Central memory CD8-positive, alpha-beta T cell (primary cell): ENCODE measurements around the gene PANX3.

Experiments used
- ATAC-seq: fragments of 150-1000 bp; cut with Tn5 transposase; replicated peaks from 2 replicates; pipeline ENCODE4 v1.10.0; 2022; ENCODE audit warnings: mild to moderate bottlenecking, moderate FRiP score, moderate number of reproducible peaks; ENCODE audit not compliant: poor library complexity, severe bottlenecking; ENCODE audit errors: extremely low read depth
- DNase-seq, 2 donors: peaks; one replicate each; pipeline ENCODE4 v3.0.0; 2021; ENCODE audit warnings: low spot score in 2 of 2
- H3K27ac Mint-ChIP-seq: one replicate; pipeline ENCODE4 v1.8.0; 2022; ENCODE audit warnings: low read depth, mild to moderate bottlenecking, moderate library complexity, mixed read lengths
- H3K27me3 Mint-ChIP-seq: one replicate; pipeline ENCODE4 v1.8.0; 2022; ENCODE audit warnings: mixed read lengths
- H3K36me3 Mint-ChIP-seq: one replicate; pipeline ENCODE4 v1.8.0; 2022; ENCODE audit warnings: mild to moderate bottlenecking, moderate library complexity, mixed read lengths; ENCODE audit not compliant: insufficient read depth
- H3K4me1 Mint-ChIP-seq: one replicate; pipeline ENCODE4 v1.8.0; 2022; ENCODE audit warnings: mixed read lengths
- H3K4me3 Mint-ChIP-seq: one replicate; pipeline ENCODE4 v1.8.0; 2022; ENCODE audit warnings: mild to moderate bottlenecking, moderate library complexity, mixed read lengths
- H3K9me3 Mint-ChIP-seq: one replicate; pipeline ENCODE4 v1.8.0; 2022; ENCODE audit warnings: mixed read lengths

PANX3 gene

DNA sequence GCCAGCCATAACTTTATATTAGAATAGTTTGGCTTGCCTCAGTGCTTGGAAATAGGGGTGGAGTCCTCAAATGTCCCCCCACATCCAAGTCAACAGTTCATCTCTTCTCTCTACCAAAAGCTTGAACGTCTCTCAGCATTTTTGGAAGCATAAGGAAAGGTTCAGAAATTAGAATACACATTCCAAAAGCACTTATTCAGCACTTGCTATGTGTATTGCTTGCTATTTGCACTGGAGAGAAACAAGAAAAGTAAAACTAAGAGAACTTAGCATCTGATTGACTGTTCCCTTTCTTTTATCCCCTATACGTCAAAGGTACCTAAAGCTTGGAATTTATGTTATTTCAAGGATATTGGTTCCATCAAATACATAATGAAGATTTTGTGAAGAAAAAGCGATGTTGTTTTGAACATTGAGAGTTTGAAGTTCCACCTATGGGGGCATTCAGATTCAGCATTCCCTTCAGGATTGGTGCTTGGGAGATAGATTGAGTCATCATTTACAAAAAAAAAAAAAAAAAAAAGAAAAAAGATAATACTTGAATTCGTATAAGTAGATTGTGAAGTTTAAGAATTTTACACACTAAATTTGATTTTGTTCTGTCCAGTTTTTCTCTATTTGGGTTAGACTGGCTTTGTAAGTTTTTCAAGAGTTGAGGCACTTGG lies 12.8 kb downstream of the PANX3 start:
- Mint-ChIP-seq H3K9me3 (no peaks in the 10 kb centered on the region), H3K4me1 (peaks cover 43% of the 10 kb centered on the region), H3K27me3 (peaks cover 8% of the 10 kb centered on the region), H3K4me3 (peak overlapping the region; percentile 94), H3K36me3 (peaks cover 24% of the 10 kb centered on the region), H3K27ac (peak overlapping the region; percentile 96)
- ATAC-seq: no peak
- DNase-seq: no peak

DNA sequence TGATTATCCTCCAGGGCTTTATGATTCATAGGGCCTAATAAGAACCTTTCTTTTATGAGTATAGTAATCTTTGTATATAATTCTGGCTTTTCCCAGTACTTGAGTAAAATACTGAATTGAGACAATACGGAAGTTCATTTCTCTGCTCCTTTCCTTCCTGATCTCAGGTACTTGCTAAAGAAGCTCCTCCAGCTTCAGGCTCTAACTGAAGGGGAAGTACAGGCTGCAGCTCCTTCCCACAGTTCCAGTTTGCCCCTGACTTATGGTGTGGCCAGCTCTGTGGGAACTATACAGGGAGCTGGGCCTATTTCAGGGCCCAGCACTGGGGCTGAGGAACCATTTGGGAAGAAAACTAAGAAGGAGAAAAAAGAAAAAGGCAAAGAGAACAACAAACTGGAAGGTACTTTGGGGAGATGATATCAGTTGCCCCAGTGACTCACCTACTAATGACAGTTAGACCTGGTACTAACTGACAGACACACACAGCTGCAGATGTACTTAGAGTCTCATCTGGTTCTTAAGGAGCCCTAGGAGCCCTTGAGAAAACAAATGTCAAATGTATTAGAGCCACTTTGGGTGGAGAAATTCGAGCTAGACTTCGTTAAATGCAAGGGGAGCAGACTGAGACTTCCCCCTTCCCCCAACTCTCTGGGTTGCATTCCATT lies 14.4 kb downstream of the PANX3 start:
- no peaks in the 10 kb centered on the region for H3K9me3 Mint-ChIP-seq
- H3K27ac Mint-ChIP-seq: peak overlapping the region; percentile 5
- H3K36me3 Mint-ChIP-seq: peaks cover 27% of the 10 kb centered on the region
- no peak for ATAC-seq
- H3K27me3 Mint-ChIP-seq: no peaks in the 10 kb centered on the region
- H3K4me1 Mint-ChIP-seq: peaks cover 43% of the 10 kb centered on the region
- DNase-seq: no peak
- no peak overlapping the region for H3K4me3 Mint-ChIP-seq

DNA sequence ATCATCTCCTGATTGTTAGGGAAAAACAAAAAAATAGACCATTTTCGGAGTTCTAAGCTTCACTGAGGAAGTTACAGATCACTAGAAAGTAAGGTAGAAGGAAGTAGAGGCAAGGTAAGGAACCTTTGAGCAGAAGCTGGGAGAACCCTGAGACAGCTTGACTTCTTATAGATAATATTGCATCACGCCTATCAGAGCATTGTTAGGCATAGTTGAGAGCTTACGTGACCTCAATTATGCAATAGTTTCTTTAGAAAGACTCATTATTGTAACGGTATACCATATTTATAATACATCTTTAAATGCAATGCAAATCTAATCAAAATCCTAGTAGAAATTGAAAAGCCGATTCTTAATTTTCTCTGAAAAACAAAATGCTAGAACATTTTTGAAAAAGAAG lies 16.3 kb downstream of the PANX3 start:
- H3K27me3 Mint-ChIP-seq: no peaks in the 10 kb centered on the region
- H3K36me3 Mint-ChIP-seq: peaks cover 42% of the 10 kb centered on the region
- no peak overlapping the region for H3K4me3 Mint-ChIP-seq
- ATAC-seq: no peak
- H3K27ac Mint-ChIP-seq: no peak overlapping the region
- no peaks in the 10 kb centered on the region for H3K9me3 Mint-ChIP-seq
- peaks cover 44% of the 10 kb centered on the region for H3K4me1 Mint-ChIP-seq
- DNase-seq: no peak

DNA sequence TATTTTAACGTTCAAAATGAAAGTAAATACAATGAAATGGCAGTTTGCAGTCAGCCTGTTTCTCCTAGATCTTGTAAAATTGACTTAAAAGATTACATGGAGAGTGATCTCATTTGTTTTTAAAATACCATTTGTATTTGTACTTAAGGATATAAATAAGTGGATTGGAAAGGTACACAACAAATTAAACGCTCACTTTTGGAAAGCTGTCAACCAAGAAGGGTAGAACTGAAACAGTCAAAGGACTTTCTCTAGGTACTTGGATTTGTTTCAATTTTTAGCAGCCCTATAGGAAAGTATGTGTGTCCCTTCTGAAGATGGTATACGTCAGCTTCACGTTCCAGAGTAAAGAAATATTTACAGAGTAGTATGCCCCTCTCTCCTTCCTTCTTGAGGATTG lies 18.7 kb downstream of the PANX3 start:
- peaks cover 27% of the 10 kb centered on the region for H3K4me1 Mint-ChIP-seq
- peaks cover 48% of the 10 kb centered on the region for H3K36me3 Mint-ChIP-seq
- H3K4me3 Mint-ChIP-seq: no peak overlapping the region
- ATAC-seq: no peak
- no peak overlapping the region for H3K27ac Mint-ChIP-seq
- no peaks in the 10 kb centered on the region for H3K9me3 Mint-ChIP-seq
- DNase-seq: no peak
- H3K27me3 Mint-ChIP-seq: no peaks in the 10 kb centered on the region

DNA sequence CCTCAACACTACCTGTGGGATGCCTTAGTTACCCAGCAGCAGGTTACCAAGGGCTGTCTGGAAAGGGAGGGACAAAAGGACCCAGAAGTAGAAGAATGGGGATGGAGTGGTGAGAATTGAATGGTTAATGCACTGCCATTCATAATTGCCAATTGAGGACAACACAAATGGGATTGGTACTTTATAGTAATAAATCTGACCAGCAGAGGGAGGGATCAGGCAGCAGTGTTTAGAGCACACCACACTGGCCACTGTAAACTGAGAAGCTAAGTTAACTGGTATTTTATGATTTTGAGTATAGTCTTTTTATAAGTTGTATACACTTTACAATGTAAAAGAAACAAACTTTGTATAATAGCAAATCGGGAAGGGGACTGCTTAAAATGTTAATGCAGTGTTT lies 22.1 kb downstream of the PANX3 start:
- Mint-ChIP-seq H3K4me1 (peaks cover 10% of the 10 kb centered on the region), H3K4me3 (no peak overlapping the region), H3K36me3 (peaks cover 50% of the 10 kb centered on the region), H3K27ac (peak overlapping the region; percentile 8), H3K9me3 (no peaks in the 10 kb centered on the region), H3K27me3 (no peaks in the 10 kb centered on the region)
- ATAC-seq (no peak), DNase-seq (no peak)

DNA sequence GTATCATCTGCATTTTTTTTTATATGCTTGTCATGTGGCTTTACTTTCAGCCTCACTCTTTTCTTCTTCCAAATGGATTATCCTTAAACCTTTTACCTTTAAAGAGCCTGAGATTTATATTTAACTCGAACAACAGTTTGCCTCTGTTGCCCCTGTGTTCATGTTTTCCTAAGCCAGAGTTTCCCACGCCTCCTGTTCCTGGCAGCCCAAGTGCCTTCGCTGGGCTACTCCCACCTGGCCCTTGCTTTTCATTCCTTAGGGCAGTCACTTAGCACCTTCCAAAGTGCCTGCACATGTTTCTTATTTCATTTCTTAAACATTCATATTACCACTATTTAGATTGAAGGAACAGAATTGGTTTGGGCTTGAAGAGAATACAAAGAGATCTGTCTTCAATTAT lies 24.7 kb downstream of the PANX3 start:
- H3K9me3 Mint-ChIP-seq: no peaks in the 10 kb centered on the region
- H3K4me3 Mint-ChIP-seq: no peak overlapping the region
- H3K27ac Mint-ChIP-seq: peak overlapping the region; percentile 36
- ATAC-seq (no peak), DNase-seq (no peak)
- H3K4me1 Mint-ChIP-seq: peaks cover 10% of the 10 kb centered on the region
- H3K27me3 Mint-ChIP-seq: no peaks in the 10 kb centered on the region
- peaks cover 40% of the 10 kb centered on the region for H3K36me3 Mint-ChIP-seq

DNA sequence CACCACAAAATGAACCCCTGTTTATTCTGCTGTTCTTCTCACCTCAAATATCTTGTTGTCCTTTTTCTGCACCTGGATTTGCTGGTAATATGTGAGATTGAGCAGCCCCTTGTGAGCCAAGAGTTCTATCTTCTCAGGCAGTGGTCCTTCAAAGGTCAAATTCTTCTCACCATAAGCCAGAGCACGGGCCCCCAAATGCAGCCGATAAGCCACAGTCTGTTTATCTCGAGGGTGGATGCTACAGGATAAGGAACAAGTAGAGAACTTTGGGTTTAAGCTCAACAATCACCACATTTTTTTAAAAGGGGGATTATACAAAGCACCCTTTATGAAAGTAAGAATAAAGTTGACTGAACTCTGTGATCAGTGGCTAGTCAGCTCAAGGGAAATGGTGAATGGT lies 27.3 kb downstream of the PANX3 start:
- ATAC-seq (no peak), DNase-seq (no peak)
- no peaks in the 10 kb centered on the region for H3K4me1 Mint-ChIP-seq
- H3K27ac Mint-ChIP-seq: no peak overlapping the region
- no peak overlapping the region for H3K4me3 Mint-ChIP-seq
- no peaks in the 10 kb centered on the region for H3K9me3 Mint-ChIP-seq
- peaks cover 19% of the 10 kb centered on the region for H3K36me3 Mint-ChIP-seq
- no peaks in the 10 kb centered on the region for H3K27me3 Mint-ChIP-seq

DNA sequence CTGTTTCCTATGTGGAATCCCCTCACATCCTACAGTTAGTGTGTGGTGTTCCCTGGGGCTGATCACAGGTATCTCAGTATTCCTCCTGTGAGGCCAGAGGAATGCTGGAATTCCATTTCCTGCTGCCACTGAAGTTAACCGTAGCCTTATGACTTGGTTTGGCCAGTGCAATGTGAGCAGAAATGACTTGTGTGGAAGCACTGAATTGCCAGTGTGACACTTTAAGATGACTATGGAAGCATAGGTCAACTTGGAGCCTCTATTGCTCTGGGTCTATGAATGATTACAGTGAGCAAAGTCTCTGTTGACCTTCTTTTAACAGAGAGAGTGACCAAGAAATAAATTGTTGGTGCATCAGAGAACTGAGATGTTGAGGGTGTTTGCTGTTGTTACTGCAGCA lies 28.0 kb downstream of the PANX3 start:
- H3K4me3 Mint-ChIP-seq: no peak overlapping the region
- no peak overlapping the region for H3K27ac Mint-ChIP-seq
- H3K27me3 Mint-ChIP-seq: no peaks in the 10 kb centered on the region
- H3K36me3 Mint-ChIP-seq: peaks cover 12% of the 10 kb centered on the region
- H3K9me3 Mint-ChIP-seq: no peaks in the 10 kb centered on the region
- no peaks in the 10 kb centered on the region for H3K4me1 Mint-ChIP-seq
- DNase-seq (no peak), ATAC-seq (no peak)

DNA sequence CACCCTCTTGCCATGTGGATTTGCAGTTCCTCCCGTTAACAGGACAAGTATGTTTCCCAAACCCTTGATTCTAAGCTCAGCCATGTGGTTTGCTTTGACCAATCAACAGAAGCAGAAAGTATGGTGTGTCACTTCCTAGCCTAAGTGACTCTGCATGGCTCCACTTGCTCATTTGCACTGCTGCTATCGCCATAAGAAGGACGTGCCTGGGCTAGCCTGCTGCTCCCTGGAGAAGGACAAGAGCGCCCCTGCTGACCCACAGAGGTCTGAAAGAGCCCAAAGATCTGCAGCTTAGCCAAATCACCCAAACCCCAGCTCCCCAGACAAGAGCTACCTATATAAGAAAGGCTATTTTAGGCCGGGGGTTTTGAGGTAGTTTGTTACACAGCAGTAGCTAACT lies 29.4 kb downstream of the PANX3 start:
- Mint-ChIP-seq H3K9me3 (no peaks in the 10 kb centered on the region), H3K27me3 (no peaks in the 10 kb centered on the region), H3K36me3 (peaks cover 8% of the 10 kb centered on the region), H3K27ac (no peak overlapping the region), H3K4me3 (no peak overlapping the region), H3K4me1 (no peaks in the 10 kb centered on the region)
- ATAC-seq: no peak
- DNase-seq: no peak

DNA sequence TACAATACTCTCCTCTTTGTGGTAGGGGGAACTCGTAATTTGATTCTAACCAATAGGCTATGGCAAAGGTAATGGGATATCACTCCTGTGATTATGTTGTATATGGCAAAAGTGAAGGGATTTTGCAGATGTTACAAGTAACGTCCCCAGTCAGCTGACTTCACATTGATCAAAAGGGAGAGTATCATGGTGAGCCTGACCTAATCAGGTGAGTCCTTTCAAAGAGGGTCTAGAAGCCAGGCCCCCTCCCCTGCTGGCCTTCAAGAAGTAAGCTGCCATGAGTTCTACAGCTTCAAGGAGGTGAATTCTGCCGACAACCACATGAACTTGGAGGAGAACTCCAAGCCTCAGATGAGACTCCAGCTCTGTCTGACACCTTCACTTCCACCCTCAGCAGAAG lies 31.4 kb downstream of the PANX3 start:
- ATAC-seq (no peak), DNase-seq (no peak)
- Mint-ChIP-seq H3K27me3 (no peaks in the 10 kb centered on the region), H3K27ac (no peak overlapping the region), H3K9me3 (no peaks in the 10 kb centered on the region), H3K36me3 (peaks cover 1% of the 10 kb centered on the region), H3K4me3 (no peak overlapping the region), H3K4me1 (no peaks in the 10 kb centered on the region)

DNA sequence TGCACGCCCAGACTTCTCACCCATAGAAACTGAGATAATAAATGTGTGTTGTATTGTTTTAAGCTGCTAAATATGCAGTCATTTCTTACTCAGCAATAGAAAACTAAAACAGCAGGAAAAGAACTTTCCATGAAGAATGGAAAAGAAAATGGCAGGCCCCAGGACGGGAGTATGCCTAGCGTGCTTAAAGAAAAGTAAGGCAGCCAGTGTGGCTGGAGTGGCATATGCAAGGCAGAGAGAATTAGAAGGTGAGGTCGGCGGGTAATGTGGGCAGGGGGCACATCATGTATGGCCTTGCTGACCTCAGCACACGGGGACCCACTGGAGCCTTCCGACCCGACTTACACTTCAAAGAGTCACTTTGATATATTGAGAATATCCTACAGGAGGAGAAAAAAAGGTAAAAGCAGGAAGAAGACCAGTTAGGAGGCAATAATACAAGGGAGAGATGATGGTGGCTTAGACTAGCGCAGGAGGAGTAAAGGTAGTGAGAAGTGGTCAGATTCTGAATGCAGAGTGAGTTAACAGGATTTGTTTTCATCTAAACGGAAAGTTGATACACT lies 31.9 kb downstream of the PANX3 start:
- Mint-ChIP-seq H3K36me3 (peaks cover 1% of the 10 kb centered on the region), H3K27ac (no peak overlapping the region), H3K4me1 (no peaks in the 10 kb centered on the region), H3K9me3 (no peaks in the 10 kb centered on the region), H3K4me3 (no peak overlapping the region), H3K27me3 (no peaks in the 10 kb centered on the region)
- DNase-seq (no peak), ATAC-seq (no peak)

DNA sequence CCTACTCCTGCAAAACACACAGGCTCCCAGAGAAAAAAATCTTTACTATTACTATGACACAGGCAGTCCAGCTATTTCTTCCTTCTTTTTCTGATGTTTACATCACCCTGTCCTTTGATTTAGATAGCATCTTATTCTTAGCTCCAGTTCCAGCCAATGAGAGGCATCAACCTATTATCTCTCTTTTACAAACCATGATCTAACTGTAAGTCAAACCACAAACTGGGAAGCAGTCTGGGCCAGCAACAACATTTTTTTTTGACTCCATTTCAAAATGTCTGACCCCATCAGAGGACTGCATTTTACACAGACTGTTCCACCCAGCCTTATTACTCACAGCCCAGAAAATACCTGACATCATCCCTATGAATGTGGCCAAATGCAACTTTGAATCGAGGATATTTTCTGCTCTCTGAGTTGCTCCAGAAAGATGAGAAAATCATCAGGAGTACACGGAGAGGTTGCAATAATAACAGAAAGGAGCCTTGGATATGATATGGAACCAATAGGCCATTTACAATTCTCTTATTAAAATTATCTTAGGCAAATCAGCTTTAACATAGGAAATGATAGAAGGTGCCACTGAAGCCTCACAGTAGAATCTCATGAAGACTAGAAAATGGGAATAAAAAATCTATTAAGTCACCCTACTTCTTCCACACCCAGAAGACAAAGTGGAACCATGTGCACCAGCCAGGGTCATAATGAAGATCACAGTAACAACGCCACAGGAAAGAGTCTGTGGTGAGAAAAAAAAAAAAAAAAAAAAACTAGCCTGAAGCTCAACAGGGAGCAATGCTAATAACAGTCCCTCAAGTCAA lies 32.6 kb downstream of the PANX3 start:
- DNase-seq: no peak
- Mint-ChIP-seq H3K9me3 (no peaks in the 10 kb centered on the region), H3K27me3 (no peaks in the 10 kb centered on the region), H3K4me1 (no peaks in the 10 kb centered on the region), H3K4me3 (no peak overlapping the region), H3K27ac (no peak overlapping the region), H3K36me3 (peaks cover 1% of the 10 kb centered on the region)
- ATAC-seq: no peak
